Uterus (tissue), 2 donors: Measurements from ENCODE around the gene NDUFS1.

ENCODE experiments used
- POLR2A ChIP-seq, 2 donors: fragments of 450-650 bp; IDR thresholded peaks; one replicate each; pipeline ENCODE4 v1.6.1; 2016; ENCODE audit warnings: antibody characterized with exemption in 2 of 2, mild to moderate bottlenecking in 1 of 2, moderate library complexity in 1 of 2
- TF ChIP-seq, protein P1 (sequence below), 4 experiments: fragments of 200-600 bp in 2 of 4; fragments of 450-650 bp in 2 of 4; sonication (generic) in 2 of 4; IDR thresholded peaks; one replicate each; pipeline ENCODE4 v1.5.1; 2016 to 2019; ENCODE audit warnings: antibody characterized with exemption in 4 of 4, mild to moderate bottlenecking in 2 of 4, moderate library complexity in 1 of 4

GRCh38 chr2:206192157-206192556 is 32.9 kb upstream of the NDUFS1 start:
- TF ChIP-seq, protein P1, sequence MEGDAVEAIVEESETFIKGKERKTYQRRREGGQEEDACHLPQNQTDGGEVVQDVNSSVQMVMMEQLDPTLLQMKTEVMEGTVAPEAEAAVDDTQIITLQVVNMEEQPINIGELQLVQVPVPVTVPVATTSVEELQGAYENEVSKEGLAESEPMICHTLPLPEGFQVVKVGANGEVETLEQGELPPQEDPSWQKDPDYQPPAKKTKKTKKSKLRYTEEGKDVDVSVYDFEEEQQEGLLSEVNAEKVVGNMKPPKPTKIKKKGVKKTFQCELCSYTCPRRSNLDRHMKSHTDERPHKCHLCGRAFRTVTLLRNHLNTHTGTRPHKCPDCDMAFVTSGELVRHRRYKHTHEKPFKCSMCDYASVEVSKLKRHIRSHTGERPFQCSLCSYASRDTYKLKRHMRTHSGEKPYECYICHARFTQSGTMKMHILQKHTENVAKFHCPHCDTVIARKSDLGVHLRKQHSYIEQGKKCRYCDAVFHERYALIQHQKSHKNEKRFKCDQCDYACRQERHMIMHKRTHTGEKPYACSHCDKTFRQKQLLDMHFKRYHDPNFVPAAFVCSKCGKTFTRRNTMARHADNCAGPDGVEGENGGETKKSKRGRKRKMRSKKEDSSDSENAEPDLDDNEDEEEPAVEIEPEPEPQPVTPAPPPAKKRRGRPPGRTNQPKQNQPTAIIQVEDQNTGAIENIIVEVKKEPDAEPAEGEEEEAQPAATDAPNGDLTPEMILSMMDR (IDR thresholded peaks at IDR 0.05): no peak
- no peak for TF ChIP-seq POLR2A (IDR thresholded peaks at IDR 0.05)
